DLD1 (cell line): ENCODE data around the gene ZDHHC14.

Experiments used
- in situ Hi-C: cut with HindIII; loops from 2 replicates; pipeline ENCODE4 v1.10.0; 2017; ENCODE audit warnings: low sequenced_read_pairs

The ZDHHC14 gene

DNA sequence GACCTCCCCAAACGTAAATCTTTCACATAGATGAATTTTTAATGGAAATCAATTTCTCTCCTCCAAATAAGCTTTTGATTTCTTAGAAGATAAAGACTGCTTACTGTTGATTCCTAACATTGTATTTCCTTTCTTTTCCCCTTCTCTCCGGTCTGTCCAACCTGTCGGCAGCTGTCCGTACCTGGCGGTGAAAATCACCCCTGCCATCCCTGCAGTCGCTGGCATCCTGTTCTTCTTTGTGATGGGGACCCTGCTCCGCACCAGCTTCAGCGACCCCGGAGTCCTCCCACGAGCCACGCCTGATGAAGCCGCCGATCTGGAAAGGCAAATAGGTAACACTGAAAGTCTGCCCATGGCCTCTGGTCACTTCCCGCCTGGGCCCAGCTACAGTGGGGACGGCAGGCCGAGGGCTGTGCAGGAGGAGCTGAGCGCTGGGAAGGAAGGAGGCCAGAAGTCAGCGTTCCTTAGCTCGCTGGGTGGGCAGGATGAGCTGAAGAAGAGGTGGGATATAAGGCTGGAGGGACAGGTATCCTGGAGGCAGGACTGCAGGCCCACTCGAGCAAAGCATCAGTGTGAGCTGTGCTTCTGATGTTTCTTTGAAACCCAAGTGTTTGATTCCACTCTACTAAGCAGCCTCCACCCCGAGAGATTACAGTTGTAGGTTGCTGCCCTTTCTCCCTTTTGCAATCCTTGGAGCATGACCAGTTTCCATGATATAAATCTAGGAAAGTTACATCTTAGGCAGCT lies 161.6 kb downstream of the ZDHHC14 start:
- in situ Hi-C loops, result no loop called here

DNA sequence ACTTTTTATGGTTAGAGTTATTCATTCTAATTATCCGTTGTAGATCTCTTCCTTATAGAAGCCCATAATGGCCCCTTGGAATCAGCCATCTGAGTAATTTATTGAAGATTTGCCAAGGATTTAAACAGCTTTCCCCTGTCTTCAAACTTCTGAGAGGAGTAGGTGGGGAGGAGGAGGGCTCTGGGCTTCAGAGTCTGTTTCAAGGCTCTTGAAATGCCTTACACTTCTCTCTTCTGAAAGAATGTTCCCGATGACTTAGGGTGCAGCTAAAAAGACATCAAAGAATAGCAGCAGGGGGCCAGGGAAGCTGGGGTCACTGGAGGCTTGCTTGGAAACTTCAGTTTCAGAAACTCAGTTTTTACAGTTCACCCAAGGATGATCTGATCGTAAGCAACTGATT lies 165.3 kb downstream of the ZDHHC14 start:
- in situ Hi-C loops, result no loop called here

DNA sequence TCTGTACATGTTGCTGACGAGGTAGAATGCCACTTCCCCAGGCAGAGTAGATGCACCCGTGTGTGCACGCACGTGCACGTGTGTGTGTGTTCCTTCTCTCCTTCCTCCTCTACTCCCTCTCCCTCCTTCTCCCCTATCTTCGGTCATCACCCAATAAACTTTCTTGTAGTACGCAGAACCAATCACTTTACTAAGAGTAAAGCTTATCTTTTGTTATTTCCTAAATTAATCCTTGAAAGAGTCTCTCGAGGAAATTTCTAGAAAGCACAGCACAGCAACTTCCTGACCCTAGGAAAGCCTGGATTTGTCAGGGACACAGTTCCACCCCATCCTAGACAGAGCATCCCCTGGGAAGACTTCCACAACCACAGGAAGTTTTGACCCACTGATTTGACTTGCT lies 166.1 kb downstream of the ZDHHC14 start:
- in situ Hi-C loops, result no loop called here

DNA sequence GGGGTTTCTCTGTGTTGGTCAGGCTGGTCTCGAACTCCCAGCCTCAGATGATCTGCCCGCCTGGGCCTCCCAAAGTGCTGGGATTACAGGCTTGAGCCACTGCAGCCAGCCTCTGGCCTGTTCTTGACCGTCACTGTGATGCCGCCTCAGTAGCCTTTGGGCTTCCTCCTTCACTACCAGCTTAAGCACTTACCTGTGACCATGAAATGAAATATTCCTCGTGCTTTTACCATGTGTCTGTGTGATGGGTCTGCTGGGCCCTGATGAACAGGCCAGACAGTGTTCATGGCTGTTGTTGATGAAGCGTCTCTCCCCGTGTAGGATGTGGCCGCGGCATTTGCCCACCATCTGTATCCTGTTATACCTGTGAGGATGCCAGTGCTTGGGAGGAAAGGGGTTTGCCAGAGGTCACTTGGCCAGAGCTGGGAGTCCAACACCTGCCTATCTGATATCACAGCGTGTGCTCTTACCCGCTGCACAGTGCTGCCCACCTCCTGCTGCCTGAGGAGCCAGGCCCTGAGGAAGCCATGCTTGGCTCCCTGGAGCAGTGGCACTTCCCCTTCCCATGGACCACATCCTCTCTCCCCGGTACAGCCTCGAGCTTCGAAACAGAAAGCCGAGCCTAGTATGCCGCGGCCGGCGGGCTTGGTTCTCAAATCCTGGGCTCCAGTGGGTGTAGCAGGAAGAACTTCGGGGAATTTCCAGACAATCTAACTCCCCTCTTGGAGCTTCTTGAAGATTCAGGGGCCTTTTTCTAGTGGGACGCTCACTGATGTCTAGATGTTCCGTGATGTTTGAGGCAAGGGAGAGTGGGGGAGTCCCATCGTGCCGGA lies 167.9 kb downstream of the ZDHHC14 start:
- in situ Hi-C loops, result no loop called here

DNA sequence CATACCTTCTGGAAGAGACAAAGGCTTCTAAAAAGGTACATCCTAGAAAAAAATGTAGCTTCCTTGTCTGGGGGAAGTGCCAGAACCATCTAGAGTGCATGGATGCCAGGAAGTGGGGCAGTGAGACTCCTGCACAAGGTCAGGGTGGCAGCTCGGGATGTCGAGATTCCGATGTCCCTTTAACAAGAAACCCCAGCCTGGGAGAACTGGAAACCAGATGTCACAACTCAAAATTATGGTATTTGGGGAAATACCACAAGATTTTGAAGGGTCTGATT lies 168.4 kb downstream of the ZDHHC14 start:
- in situ Hi-C loops, result no loop called here

DNA sequence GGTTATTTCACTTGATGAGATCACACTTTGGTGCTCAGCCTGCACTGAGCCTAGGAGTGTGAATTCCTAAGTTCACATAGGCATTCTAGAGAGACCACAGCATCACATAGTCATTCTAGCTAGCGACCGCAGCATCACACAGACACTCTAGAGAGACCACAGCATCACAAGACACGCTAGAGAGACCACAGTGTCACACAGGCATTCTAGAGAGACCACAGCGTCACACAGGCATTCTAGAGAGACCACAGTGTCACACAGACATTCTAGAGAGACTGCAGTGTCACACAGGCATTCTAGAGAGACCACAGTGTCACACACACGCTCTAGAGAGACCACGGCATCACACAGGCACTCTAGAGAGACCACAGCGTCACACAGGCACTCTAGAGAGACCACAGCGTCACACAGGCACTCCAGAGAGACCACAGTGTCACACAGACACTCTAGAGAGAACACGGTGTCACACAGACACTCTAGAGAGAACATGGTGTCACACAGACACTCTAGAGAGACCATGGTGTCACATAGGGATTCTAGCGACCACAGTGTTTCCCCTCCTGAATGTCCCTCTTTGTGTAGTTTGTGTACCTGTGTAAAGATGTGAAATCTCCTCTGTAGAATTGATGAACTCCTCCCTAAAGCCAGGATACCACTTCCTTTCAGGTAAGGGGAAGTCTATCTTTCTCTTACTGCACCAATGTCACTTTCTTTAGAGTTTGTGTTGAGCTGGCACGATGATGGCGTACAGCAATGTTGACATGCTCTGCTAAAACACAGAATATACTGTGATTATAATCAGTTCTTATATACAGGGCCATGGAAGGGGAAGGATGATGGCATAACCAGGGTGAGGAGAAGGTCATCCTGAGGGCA lies 169.4 kb downstream of the ZDHHC14 start:
- in situ Hi-C loops, result no loop called here

DNA sequence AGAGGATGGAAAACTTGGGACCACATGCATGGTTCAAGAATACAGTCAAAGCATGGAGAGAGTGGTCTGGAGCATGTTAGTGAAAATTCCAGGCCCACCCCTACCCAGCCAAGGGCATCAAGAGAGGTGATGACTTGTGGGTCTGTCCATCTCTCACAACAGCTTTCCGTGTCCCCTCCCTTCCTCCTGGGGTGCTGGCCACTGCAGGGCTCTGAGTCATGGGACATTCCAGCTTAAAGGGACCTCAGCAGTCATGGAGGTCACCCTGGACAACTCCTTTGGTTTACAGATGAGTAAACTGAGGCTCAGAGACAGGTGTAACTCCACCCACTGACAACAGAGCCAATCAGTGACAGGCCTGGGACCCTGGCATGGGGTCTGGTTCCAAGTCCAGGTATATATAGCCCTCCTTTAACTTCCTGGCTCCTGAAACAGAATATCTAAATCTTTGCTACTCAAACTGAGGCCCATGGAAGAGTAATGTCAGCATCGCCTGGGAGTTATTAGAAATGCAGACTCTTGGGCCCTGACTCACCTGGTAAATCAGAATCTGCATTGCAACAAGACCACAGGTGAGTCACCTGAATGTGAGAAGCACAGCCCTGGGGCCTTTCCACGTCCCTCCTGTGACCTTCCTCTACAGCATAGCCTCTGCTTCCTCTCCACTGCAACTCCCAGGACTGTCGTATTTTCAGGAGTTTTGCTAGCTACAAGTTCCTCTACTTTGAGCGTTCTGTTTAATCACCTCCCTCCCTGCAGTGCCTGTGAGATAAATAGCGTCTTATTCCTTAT lies 170.2 kb downstream of the ZDHHC14 start:
- in situ Hi-C loops, result no loop called here

DNA sequence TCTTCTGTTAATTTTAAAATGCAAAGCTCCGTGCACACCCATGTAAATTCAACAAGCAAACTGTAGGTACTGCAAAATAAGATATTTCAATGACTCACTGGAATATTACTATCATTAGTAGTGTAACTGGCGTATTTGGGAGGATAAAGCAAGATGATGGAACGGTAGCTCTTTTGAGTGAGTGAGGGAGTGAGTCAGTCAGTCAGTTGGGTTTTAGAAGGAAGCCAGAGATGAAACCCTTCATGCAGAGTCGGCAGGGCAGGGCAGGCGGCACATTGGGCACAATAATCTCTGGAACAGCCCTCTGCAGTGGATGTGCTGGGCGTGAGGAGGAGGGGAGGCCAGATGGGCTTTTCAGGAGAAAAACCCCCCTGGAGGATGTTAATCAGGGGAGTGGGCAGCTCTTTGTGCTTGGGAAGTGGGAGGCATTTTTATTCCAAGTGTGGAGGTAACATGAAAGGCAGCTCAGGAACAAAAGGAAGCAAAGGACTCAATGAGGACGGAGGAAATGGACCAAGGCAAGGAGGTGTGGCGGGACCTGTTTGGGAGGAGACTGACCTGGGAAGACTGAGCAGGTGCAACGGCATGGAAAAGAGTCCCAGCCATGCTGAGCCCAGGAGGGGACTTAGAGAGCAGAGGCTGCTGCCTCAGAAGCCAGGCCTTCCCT lies 171.2 kb downstream of the ZDHHC14 start:
- in situ Hi-C loops, result no loop called here

DNA sequence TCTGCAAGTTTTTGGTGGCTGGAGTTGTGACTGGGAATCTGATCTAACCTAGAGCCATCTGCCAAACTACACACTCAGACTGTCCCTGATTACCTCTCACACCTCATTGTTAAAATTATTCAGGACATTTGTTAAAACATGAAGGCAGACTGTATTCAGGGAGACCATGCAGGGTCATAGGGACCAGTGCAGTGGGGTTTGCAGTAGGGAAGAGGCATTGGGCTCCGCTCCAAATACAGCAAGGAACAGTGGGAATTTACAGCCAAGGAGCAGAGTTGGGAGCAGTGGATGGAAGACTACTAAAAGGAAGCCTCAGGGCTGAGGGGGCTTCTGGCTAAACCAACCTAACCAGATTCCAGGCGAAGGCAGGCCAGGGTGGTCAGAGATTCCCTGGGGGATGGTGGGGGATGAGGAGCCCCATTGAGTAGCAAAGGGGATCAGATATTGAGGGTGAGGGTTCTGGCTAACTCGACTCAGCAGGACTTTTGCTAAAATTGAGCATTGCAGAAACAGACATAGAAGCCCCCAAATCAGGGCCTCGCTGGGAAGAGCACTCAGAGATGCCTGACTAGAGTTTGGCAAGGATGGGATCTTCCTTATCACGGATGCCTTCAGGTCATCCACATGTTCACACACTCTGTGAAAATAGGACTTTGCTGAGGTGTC lies 172.0 kb downstream of the ZDHHC14 start:
- in situ Hi-C loops, result no loop called here

DNA sequence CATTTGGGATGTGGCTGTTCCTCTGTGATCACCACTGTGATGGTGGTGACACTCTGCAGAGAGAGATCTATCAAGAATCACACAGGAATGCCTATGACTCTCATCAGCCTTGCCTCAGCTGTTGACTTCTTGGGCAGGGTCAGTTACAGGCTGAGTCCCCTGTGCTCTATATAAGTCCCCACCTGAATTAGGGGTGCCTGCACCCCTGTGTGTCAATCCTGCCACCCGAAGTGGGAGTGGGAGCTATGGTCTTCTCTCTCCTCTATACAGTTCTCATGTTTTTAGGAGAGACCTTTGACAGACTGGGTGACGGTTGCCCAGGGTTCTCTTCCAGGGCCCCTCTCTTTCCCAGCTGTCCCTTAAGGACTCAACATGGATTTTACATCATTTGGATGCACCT lies 173.8 kb downstream of the ZDHHC14 start:
- in situ Hi-C loops, result no loop called here

DNA sequence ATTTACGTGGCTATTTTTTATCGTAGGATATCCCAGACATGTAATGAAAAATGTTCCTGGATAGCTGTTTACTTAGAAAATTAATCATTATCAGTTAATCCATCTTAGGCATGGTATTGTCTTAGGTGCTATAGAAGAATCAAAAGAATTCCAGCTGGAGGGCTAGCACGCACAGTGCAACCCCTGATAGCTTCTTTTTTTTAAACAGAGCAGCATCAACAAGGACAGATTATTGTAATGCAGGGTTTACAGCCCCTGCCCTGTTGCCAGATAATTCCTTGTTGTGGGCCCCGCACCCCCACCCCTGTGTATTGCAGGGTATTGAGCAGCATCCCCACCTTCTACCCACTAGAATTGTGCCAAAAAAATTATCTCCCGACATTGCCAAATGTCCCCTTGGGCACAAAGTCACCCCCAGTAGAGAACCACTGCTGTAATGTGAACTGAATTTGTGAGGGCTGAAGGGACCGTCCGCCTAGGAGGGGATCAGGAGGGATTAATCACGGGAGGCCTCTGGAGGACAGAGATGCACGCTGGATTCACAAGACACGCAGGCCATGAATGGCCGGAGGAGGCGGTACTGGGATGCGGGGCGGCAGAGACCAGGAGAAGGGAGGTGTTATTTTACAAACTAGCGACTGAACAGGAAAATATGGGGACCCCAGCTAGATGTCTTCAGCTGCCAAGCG lies 174.6 kb downstream of the ZDHHC14 start:
- in situ Hi-C loops, result no loop called here

DNA sequence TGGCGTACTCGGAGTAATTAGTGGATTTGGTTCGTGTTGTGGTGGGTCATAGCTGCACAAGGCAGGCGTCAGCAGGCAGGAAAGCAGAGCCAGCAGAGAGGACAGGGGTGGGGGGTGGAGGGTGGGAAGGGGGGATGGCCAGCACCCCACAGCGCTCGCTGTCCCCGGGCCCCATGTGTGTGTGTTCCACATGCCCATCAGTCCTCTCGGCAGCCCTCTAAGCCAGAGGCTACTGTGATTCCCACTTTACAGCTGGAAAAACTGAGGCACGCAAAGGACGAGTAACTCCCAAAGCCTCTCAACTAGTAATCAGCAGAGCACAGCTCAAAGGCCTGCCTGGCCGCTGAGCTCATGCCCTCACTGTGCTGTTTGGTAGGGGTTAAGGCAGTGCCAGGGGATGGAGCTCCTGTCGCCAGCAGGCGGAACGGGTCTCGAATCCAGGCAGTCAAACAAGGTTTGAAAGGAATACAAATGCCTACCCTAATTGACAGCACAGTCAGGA lies 175.2 kb downstream of the ZDHHC14 start:
- in situ Hi-C loops, result no loop called here

DNA sequence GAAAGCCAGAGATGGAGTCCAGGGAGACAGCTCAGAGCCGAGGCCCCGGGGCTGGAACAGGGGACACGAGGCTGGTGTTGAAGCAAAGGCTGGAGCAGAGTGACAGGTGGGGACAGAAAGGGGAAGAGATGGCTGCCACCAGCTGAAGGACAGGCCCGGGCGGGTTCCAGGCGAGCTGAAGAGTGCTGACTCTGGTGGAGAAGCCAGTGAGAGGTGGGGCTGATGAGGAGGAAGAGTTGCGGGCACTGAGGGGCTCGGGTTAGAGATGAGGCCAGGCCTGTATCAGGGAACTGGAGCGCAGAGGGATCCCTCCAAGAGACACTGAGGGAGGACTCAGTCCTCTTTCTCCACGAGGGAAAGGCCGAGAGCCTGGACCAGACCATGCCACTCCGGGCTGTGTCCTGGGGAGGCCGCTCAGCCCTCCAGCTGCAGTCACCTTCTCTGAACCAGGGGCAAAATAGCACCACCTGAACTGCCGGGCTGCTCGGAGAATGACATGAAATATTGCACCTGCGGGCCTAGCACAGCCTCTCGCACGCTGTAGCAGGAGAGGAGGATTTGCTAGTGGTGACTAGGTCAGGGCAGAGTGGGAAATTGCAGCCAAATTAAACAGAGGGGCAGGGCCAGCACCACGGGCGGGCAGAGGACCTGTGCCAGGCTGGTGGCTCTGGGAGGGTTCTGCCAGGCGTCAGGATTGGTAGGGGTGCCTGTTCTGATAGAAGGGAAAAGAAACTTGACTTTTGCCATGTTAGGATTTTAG lies 175.9 kb downstream of the ZDHHC14 start:
- in situ Hi-C loops, result no loop called here

DNA sequence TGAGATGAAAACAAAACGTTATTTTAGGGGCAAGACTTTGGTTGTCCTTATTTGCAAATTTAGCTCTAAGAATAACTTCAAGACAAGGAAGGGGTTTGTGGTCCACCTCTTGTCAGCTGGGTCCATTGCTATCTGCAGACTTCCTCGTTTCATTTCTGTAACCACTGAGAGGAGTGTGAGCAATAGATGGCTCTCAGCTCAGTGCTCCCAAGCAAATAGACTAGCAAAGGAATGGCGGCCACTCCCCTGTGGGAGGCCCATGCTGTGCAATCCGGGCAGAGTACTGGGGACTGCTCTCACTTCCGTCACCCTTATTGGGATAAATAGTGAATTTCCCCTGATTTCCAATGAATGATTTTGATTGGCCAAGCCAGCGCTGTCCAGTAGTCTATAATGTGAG lies 176.6 kb downstream of the ZDHHC14 start:
- in situ Hi-C loops, result no loop called here

DNA sequence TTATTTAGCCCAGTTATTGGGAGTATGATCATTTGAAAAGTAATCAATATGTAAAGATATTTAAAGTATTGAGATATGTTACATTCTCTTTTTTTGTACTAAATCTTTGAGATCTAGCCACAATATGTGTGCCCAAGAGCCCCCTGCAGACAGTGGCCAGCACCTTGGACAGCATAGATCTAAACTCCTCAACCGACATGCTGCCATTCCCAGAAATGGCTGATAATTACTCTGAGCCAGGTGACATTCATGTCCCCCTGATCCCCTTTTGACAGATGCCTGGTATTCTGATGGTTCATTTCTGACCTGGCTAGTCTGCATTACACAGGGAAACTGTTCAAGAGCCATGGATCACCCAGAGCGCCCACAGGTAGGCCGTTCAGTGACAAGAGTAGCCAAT lies 177.1 kb downstream of the ZDHHC14 start:
- in situ Hi-C loops, result no loop called here

DNA sequence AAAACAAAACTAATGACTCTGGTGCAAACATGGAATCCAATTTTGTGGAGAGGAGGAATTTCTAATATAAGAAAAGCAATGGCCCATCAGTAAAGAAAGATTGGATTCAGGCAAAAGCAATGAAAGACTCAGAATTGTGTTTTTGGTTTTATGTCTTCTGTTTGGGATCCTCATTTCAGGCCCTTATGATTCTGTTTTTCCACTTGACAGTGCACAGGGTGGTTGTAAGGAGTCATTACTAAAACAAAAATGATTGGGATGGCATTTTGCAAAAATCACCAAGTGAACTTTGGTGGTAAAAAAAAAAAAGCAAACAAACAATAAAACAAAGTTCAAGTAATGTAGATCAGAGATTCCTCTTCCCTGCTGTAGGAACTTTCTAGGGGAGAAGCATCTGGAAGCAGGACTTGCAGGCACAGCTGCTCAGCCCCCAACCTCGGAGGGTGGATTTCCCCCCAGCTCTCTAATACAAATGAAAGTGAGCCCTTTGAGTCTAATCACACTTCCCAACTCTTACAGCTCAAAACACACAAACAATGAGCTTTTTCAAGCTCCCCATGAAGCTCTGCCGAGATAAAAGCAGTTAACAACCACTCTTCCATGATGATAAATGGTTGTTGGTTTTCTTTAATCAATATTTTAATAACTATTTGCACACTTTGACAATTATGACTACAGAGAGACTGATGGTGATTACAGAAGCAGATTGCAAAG lies 177.7 kb downstream of the ZDHHC14 start:
- in situ Hi-C loops, result no loop called here

DNA sequence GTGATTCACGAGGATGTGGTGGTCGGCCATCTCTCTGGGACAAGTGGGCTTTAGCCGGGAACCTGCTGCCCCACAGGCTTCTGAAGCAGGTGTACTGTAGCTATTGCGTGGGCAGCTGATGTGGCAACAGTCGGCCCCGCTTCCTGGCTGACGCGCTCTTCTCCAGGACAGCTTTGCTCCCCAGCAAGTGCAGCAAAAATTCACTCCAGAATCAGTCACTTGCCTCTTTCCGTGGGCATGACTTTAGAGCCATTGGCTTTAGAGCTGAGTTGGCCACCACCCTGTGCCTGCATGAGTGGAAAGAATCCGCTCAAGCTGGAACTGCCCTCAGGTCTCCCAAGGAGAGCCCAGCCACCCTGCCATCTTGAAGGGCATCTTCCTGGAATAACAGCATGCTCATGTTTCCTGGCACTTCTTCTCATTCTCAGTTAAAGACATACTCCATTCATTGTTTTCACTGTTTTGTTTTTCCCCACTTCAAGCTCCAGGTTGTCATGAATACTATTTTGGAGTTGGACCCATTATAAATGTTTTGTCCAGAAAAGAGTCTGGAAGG lies 178.3 kb downstream of the ZDHHC14 start:
- in situ Hi-C loops, result no loop called here
